ENCODE data around the gene C19orf85. TPM values are rescaled to one million over a fixed set of nuclear protein-coding genes. Genes with fewer than 3 reads are reported as not detected.

C19orf85 gene
- not detected for total RNA-seq

DNA sequence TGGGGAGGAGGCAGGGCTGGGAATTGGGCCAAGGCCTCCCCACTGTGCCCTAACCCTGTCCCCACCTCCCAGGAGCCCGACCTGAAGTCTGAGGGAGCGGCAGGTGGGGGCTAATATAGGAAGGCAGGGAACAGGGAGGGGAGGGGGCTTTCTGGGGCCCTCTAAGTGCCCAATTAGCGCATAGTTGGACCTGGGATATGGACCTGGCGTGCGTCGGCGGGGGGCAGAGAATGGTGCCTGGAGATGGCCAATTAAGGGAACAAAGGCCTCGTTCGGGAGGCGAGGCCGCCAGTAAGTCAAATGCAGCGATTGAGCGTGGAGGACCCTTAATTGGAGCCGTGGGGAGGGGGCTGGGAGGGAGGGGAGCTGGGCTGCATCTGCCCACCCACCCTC lies at the start of gene C19orf85:
Gene C19orf85, minus strand, starts transcription at position 90 of the 393 bp plus-strand sequence. CDS start 197 bp downstream, outside the sequence.
- WGBS, 2 donors = 48 to 52% methylated on average over 14 of the region's 14 CpGs
- TF ChIP-seq POLR2A (IDR thresholded peaks at IDR 0.05) (no peak), EP300 (IDR thresholded peaks at IDR 0.05) (no peak), CTCF (IDR thresholded peaks at IDR 0.05) (no peak)
- H3K4me1 ChIP-seq = peaks cover 0 to 37% (median 4%) of the 10 kb centered on the region in 4 donors
- no peaks in the 10 kb centered on the region for H3K9me3 ChIP-seq
- DNase-seq (ENCODE audit: low spot score in 2 of 2) = no peak
- no peaks in the 10 kb centered on the region for H3K36me3 ChIP-seq
- no peaks in the 10 kb centered on the region for H3K27me3 ChIP-seq
- no peak within 1 kb of the TSS for H3K4me3 ChIP-seq
- H3K27ac ChIP-seq = no peak within 1 kb of the TSS

- Histone ChIP-seq H3K36me3 (peaks cover 0 to 4% (median 0%) of the 10 kb centered on the region in 3 donors), H3K4me3 (no peak overlapping the region), H3K4me1 (peaks cover 0 to 11% (median 2%) of the 10 kb centered on the region in 4 donors), H3K27me3 (no peaks in the 10 kb centered on the region), H3K27ac (no peak overlapping the region), H3K9me3 (no peaks in the 10 kb centered on the region)
- DNase-seq (ENCODE audit: low spot score in 2 of 2) = no peak
- TF ChIP-seq CTCF (IDR thresholded peaks at IDR 0.05) = no peak
- TF ChIP-seq EP300 (IDR thresholded peaks at IDR 0.05) = no peak
- no peak for TF ChIP-seq POLR2A (IDR thresholded peaks at IDR 0.05)
- 74 to 77% methylated on average over 10 of the region's 10 CpGs for WGBS, 2 donors
Observed at GRCh38 chr19:55508120-55508519, 43.6 kb upstream of the C19orf85 start.

- Histone ChIP-seq H3K4me3 (no peak overlapping the region), H3K9me3 (no peaks in the 10 kb centered on the region), H3K36me3 (peaks cover 0 to 20% (median 0%) of the 10 kb centered on the region in 3 donors), H3K27ac (no peak overlapping the region), H3K4me1 (peaks cover 0 to 11% (median 2%) of the 10 kb centered on the region in 4 donors), H3K27me3 (no peaks in the 10 kb centered on the region)
- DNase-seq (ENCODE audit: low spot score in 2 of 2) = no peak
- WGBS, 2 donors = 87 to 89% methylated on average over 11 of the region's 11 CpGs
- TF ChIP-seq CTCF (IDR thresholded peaks at IDR 0.05) (no peak), EP300 (IDR thresholded peaks at IDR 0.05) (no peak), POLR2A (IDR thresholded peaks at IDR 0.05) (no peak)
Observed at GRCh38 chr19:55504981-55505380, 40.4 kb upstream of the C19orf85 start.

GRCh38 chr19:55504252-55504603 lies 39.7 kb upstream of the C19orf85 start:
- peaks cover 0 to 11% (median 2%) of the 10 kb centered on the region in 4 donors for H3K4me1 ChIP-seq
- no peaks in the 10 kb centered on the region for H3K9me3 ChIP-seq
- peak overlapping the region in 1 of 4 donors; percentile 81 for H3K27ac ChIP-seq
- peak overlapping the region in 3 of 4 donors; percentile 30 to 56 (median 48) for H3K4me3 ChIP-seq
- no peak for DNase-seq (ENCODE audit: low spot score in 2 of 2)
- no peaks in the 10 kb centered on the region for H3K27me3 ChIP-seq
- peaks cover 0 to 25% (median 0%) of the 10 kb centered on the region in 3 donors for H3K36me3 ChIP-seq
- TF ChIP-seq EP300 (IDR thresholded peaks at IDR 0.05) (no peak), POLR2A (IDR thresholded peaks at IDR 0.05) (no peak), CTCF (IDR thresholded peaks at IDR 0.05) (no peak)
- 31 to 35% methylated on average over 13 of the region's 13 CpGs for WGBS, 2 donors

DNA sequence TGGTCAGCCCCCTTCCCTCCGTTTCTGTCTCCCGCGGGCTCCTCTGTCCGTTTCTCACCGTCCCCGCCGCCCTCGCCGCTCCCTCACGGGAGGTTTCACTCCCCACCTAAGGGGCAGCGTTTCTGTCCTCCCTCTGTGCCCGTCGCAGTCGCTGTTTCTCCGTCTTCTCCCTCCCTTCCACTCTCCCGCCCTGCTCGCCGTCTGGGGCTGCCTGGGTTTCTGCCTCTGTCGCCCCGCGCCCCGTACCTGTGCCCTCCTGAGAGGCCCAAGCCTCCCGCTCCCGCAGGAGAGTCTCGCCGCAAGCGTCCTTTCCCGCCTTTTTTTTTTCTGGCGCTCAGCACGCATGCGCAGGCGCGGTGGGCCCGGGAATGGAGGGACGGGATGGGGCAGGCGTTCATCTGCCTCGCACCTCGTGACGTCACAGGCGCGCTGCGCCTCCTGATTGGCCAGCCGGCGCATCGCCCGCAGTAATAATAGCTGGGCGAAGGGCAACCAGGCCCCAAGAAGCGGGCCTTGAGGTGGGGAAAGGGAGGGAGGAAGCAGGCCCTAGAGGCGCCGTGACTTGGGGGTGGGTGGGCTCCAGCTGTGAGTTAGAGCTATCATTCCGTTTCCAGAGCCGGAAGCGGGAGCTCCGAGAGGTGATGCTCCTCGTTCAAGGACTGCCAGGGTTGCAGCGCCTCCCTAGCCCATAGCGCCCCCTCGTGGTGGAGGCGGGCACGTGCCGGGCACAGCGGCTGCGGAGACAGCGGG lies 39.1 kb upstream of the C19orf85 start:
- H3K27me3 ChIP-seq = no peaks in the 10 kb centered on the region
- H3K27ac ChIP-seq = peak overlapping the region in 3 of 4 donors; percentile 58 to 84 (median 81)
- TF ChIP-seq EP300 (IDR thresholded peaks at IDR 0.05) = peak; percentile 57 to 59
- TF ChIP-seq CTCF (IDR thresholded peaks at IDR 0.05) = peak; percentile 98 to 99 (median 99)
- TF ChIP-seq POLR2A (IDR thresholded peaks at IDR 0.05) = no peak
- H3K4me1 ChIP-seq = peaks cover 0 to 11% (median 2%) of the 10 kb centered on the region in 4 donors
- WGBS, 2 donors = 13 to 15% methylated on average over 62 to 64 of the region's 64 CpGs
- H3K4me3 ChIP-seq = peak overlapping the region; percentile 27 to 56 (median 39)
- no peaks in the 10 kb centered on the region for H3K9me3 ChIP-seq
- peaks cover 0 to 25% (median 0%) of the 10 kb centered on the region in 3 donors for H3K36me3 ChIP-seq
- DNase-seq (ENCODE audit: low spot score in 2 of 2) = peak; percentile 89

Data from tibial nerve (tissue), 4 donors.